GM12878 (cell line): Measurements from ENCODE around the gene ITGAL. TPM values are rescaled to one million over a fixed set of nuclear protein-coding genes. Genes with fewer than 3 reads are reported as not detected.

ENCODE experiments used
- ATF7 ChIP-seq: fragments of 450-650 bp; IDR thresholded peaks from 2 replicates; pipeline ENCODE4 v1.6.1; 2016; ENCODE audit warnings: low read depth, mild to moderate bottlenecking
- BCL11A ChIP-seq: IDR thresholded peaks from 2 replicates; pipeline ENCODE4 v1.6.1; 2011; ENCODE audit warnings: low read depth, low read length
- BHLHE40 ChIP-seq, 2 experiments: fragments of 450-650 bp in 1 of 2; IDR thresholded peaks; 2 replicates each; pipeline ENCODE4 v1.6.1; 2011 to 2017; ENCODE audit warnings: low read depth in 2 of 2, borderline replicate concordance in 1 of 2, improper control_type of control experiment in 1 of 2, low read length in 1 of 2, mild to moderate bottlenecking in 1 of 2
- BRCA1 ChIP-seq: IDR thresholded peaks from 2 replicates; pipeline ENCODE4 v1.6.1; 2011; ENCODE audit warnings: low read depth, low read length, improper control_type of control experiment
- CEBPB ChIP-seq, 2 experiments: fragments of 150-350 bp in 1 of 2; IDR thresholded peaks; 2 replicates each; pipeline ENCODE4 v1.6.1; 2012 to 2014; ENCODE audit warnings: low read depth in 2 of 2, low read length in 2 of 2, borderline replicate concordance in 1 of 2, inconsistent platforms in 1 of 2
- CTCF ChIP-seq, 3 experiments: IDR thresholded peaks in 2 of 3; conservative IDR thresholded peaks in 1 of 3; 2 replicates each; pipeline ENCODE4 v1.5.1; 2011; ENCODE audit warnings: low read depth in 3 of 3, low read length in 3 of 3, mild to moderate bottlenecking in 3 of 3, control low read depth in 2 of 3, moderate library complexity in 2 of 3, inconsistent platforms in 1 of 3, mixed read lengths in 1 of 3; ENCODE audit not compliant: control insufficient read depth in 2 of 3, insufficient read depth in 1 of 3; ENCODE audit errors: extremely low read depth in 1 of 3
- EZH2 ChIP-seq: IDR thresholded peaks from 2 replicates; pipeline ENCODE4 v1.6.1; 2012; ENCODE audit warnings: low read depth, mild to moderate bottlenecking, control low read depth, inconsistent platforms, low read length, borderline replicate concordance; ENCODE audit not compliant: control insufficient read depth
- FOS ChIP-seq: IDR thresholded peaks from 3 replicates; pipeline ENCODE4 v1.6.1; 2011; ENCODE audit warnings: borderline replicate concordance; ENCODE audit not compliant: insufficient read length; ENCODE audit errors: extremely low read depth
- GABPA ChIP-seq: IDR thresholded peaks from 2 replicates; pipeline ENCODE4 v1.6.1; 2014; ENCODE audit warnings: antibody characterized with exemption, low read depth, mild to moderate bottlenecking, inconsistent platforms
- IKZF1 ChIP-seq: fragments of 450-650 bp; conservative IDR thresholded peaks from 2 replicates; pipeline ENCODE4 v1.6.1; 2017; ENCODE audit warnings: antibody characterized with exemption, mild to moderate bottlenecking
- JUND ChIP-seq: IDR thresholded peaks from 2 replicates; pipeline ENCODE4 v1.6.1; 2012; ENCODE audit warnings: low read depth, mild to moderate bottlenecking, low read length, improper control_type of control experiment, moderate library complexity
- KLF5 ChIP-seq: fragments of 450-650 bp; IDR thresholded peaks from 2 replicates; pipeline ENCODE4 v1.6.1; 2014; ENCODE audit warnings: mild to moderate bottlenecking; ENCODE audit not compliant: partially characterized antibody
- NBN ChIP-seq: fragments of 450-650 bp; IDR thresholded peaks from 2 replicates; pipeline ENCODE4 v1.6.1; 2016
- NFYB ChIP-seq: IDR thresholded peaks from 2 replicates; pipeline ENCODE4 v1.6.1; 2011; ENCODE audit warnings: low read depth, mild to moderate bottlenecking, low read length, improper control_type of control experiment, moderate library complexity; ENCODE audit not compliant: insufficient read depth
- NR2F1 ChIP-seq: fragments of 450-650 bp; conservative IDR thresholded peaks from 2 replicates; pipeline ENCODE4 v1.6.1; 2017; ENCODE audit warnings: mild to moderate bottlenecking
- POLR2AphosphoS5 ChIP-seq: IDR thresholded peaks from 2 replicates; pipeline ENCODE4 v1.6.1; 2011; ENCODE audit warnings: mild to moderate bottlenecking, low read length, inconsistent platforms
- RBBP5 ChIP-seq: fragments of 200-600 bp; sonication (generic); conservative IDR thresholded peaks from 2 replicates; pipeline ENCODE4 v1.6.1; 2016
- RCOR1 ChIP-seq: conservative IDR thresholded peaks from 2 replicates; pipeline ENCODE4 v1.6.1; 2012; ENCODE audit warnings: low read depth, low read length, improper control_type of control experiment
- RELB ChIP-seq: fragments of 450-650 bp; IDR thresholded peaks from 2 replicates; pipeline ENCODE4 v1.6.1; 2017; ENCODE audit warnings: low read depth, mild to moderate bottlenecking, moderate library complexity
- RUNX3 ChIP-seq: IDR thresholded peaks from 2 replicates; pipeline ENCODE4 v1.6.1; 2012; ENCODE audit warnings: low read length, inconsistent platforms
- SMC3 ChIP-seq: IDR thresholded peaks from 2 replicates; pipeline ENCODE4 v1.6.1; 2011; ENCODE audit warnings: low read length, improper control_type of control experiment, borderline replicate concordance
- TAF1 ChIP-seq: IDR thresholded peaks from 2 replicates; pipeline ENCODE4 v1.6.1; 2011; ENCODE audit warnings: mild to moderate bottlenecking, low read depth, low read length, borderline replicate concordance
- TARDBP ChIP-seq: IDR thresholded peaks from 2 replicates; pipeline ENCODE4 v1.6.1; 2016; ENCODE audit warnings: borderline replicate concordance
- TCF12 ChIP-seq: IDR thresholded peaks from 2 replicates; pipeline ENCODE4 v1.6.1; 2011; ENCODE audit warnings: low read depth, mild to moderate bottlenecking, low read length
- USF2 ChIP-seq: IDR thresholded peaks from 2 replicates; pipeline ENCODE4 v1.6.1; 2011; ENCODE audit warnings: low read depth, low read length, improper control_type of control experiment, borderline replicate concordance
- YBX1 ChIP-seq: fragments of 450-650 bp; IDR thresholded peaks from 2 replicates; pipeline ENCODE4 v1.6.1; 2016; ENCODE audit warnings: antibody characterized with exemption
- ZSCAN29 ChIP-seq: fragments of 450-650 bp; IDR thresholded peaks from 2 replicates; pipeline ENCODE4 v1.6.1; 2017; ENCODE audit warnings: mild to moderate bottlenecking, moderate library complexity
- polyA plus RNA-seq, 11 experiments: library from polyadenylated mRNA; depleted of rRNA in 4 of 11; unstranded in 6 of 11; stranded (reverse) in 5 of 11; fragments of >200 nt; fragmentation: Nextera tagmentation in 4 of 11; fragmentation: Illumina TruSeq in 1 of 11; extraction: Ambion mirVana in 4 of 11; extraction: Trizol in 1 of 11; gene quantifications; 1 replicate in 1 of 11; 2 replicates in 10 of 11; pipeline versions ENCODE4 v1.2.1 to v1.2.3, GENCODE V29; 2011 to 2016; ENCODE audit warnings: inconsistent platforms in 2 of 11, missing spikeins in 2 of 11, low read depth in 1 of 11
- total RNA-seq, 4 experiments: library from RNA; depleted of rRNA in 3 of 4; stranded (reverse); fragments of >200 nt in 3 of 4; fragmentation: Illumina TruSeq in 1 of 4; extraction: Trizol in 1 of 4; gene quantifications; 2 replicates each; pipeline versions ENCODE4 v1.2.1 to v1.2.3, GENCODE V29; 2013 to 2021

ITGAL gene
- total and polyA plus RNA-seq, 10 of the 15 experiments (the other 5 are each of a cell fraction or from before 2014, with no cell fraction given) = 10.7 to 170 (median 96.9) TPM

GRCh38 chr16:30458561-30459394 is 13.8 kb upstream of the ITGAL start (continued):
- TF ChIP-seq GABPA = no peak
- TF ChIP-seq TCF12 = peak; percentile 100
- TF ChIP-seq TARDBP = peak; percentile 34; the same call in 1 of the 2 replicates
- peak; percentile 85 for TF ChIP-seq TAF1
- peak; percentile 96 for TF ChIP-seq NBN
- TF ChIP-seq RBBP5 = no peak
- no peak for TF ChIP-seq NFYB
- no peak for TF ChIP-seq YBX1
- TF ChIP-seq FOS = no peak
- peak; percentile 99 for TF ChIP-seq NR2F1
- peak; percentile 81; the same call in 1 of the 2 replicates for TF ChIP-seq RCOR1
- peak; percentile 51; the same call in 1 of the 2 replicates for TF ChIP-seq JUND
- peak; percentile 90 for TF ChIP-seq KLF5
- TF ChIP-seq IKZF1 = peak; percentile 100
- no peak for TF ChIP-seq ZSCAN29
- no peak for TF ChIP-seq USF2
- TF ChIP-seq RUNX3 = peak; percentile 98
- no peak; the same call in 1 of the 2 replicates for TF ChIP-seq SMC3
- no peak for TF ChIP-seq BRCA1
- no peak for TF ChIP-seq CTCF (IDR thresholded peaks at IDR 0.05 in 2 of 3, conservative IDR thresholded peaks at IDR 0.05 in 1 of 3; ENCODE audit: control insufficient read depth in 2 of 3, extremely low read depth in 1 of 3, insufficient read depth in 1 of 3, low read depth in 3 of 3, low read length in 3 of 3)
- TF ChIP-seq POLR2AphosphoS5 = peak; percentile 92
- TF ChIP-seq CEBPB (IDR thresholded peaks at IDR 0.05; ENCODE audit: borderline replicate concordance in 1 of 2, low read depth in 2 of 2, low read length in 2 of 2) = no peak
- TF ChIP-seq BHLHE40 (IDR thresholded peaks at IDR 0.05; ENCODE audit: borderline replicate concordance in 1 of 2, low read depth in 2 of 2, low read length in 1 of 2) = peak; percentile 90 to 94
- peak; percentile 100 for TF ChIP-seq BCL11A
- TF ChIP-seq RELB = peak; percentile 95
- TF ChIP-seq ATF7 = peak; percentile 86
- TF ChIP-seq EZH2 = no peak
